GM19468 (cell line): Measurements from ENCODE around the gene USP7.

Experiments used
- ATAC-seq: cut with Tn5 transposase; IDR thresholded peaks from one replicate; pipeline ENCODE4 v1.9.1; 2021; ENCODE audit warnings: mild to moderate bottlenecking, moderate library complexity, moderate number of reproducible peaks; ENCODE audit not compliant: unreplicated experiment; ENCODE audit errors: extremely low read depth

USP7 gene

GRCh38 chr16:8905795-8906591 is 57.7 kb downstream of the USP7 start:
- ATAC-seq, result no peak

GRCh38 chr16:8905168-8905762 is 58.4 kb downstream of the USP7 start:
- ATAC-seq, result no peak

- ATAC-seq, result no peak
Observed at GRCh38 chr16:8904018-8904430, 59.7 kb downstream of the USP7 start.

- ATAC-seq, result no peak
Observed at GRCh38 chr16:8903004-8903403, 60.7 kb downstream of the USP7 start.

GRCh38 chr16:8901320-8901861 is 62.3 kb downstream of the USP7 start:
- no peak for ATAC-seq

GRCh38 chr16:8900343-8900742 is 63.4 kb downstream of the USP7 start:
- no peak for ATAC-seq

- ATAC-seq, result no peak
Observed at GRCh38 chr16:8899709-8900317, 63.9 kb downstream of the USP7 start.

GRCh38 chr16:8898660-8899318 is 64.9 kb downstream of the USP7 start:
- ATAC-seq, result no peak

GRCh38 chr16:8894736-8895334 is 68.9 kb downstream of the USP7 start:
- no peak for ATAC-seq

GRCh38 chr16:8893976-8894690 is 69.6 kb downstream of the USP7 start:
- no peak for ATAC-seq

- ATAC-seq, result no peak
Observed at GRCh38 chr16:8893426-8893825, 70.3 kb downstream of the USP7 start.

- peak; percentile 3 for ATAC-seq
Observed at GRCh38 chr16:8892101-8892575, 71.6 kb downstream of the USP7 start.

GRCh38 chr16:8890549-8890921 is 73.2 kb downstream of the USP7 start:
- no peak for ATAC-seq

GRCh38 chr16:8889893-8890548 is 73.7 kb downstream of the USP7 start:
- ATAC-seq, result no peak

- no peak for ATAC-seq
Observed at GRCh38 chr16:8888951-8889892, 74.5 kb downstream of the USP7 start.

- ATAC-seq, result no peak
Observed at GRCh38 chr16:8887952-8888560, 75.7 kb downstream of the USP7 start.

GRCh38 chr16:8887431-8887765 is 76.3 kb downstream of the USP7 start:
- ATAC-seq, result no peak
